Parathyroid adenoma (tissue), 2 donors: Measurements from ENCODE around the gene ZNHIT2.
A peak's percentile ranks its signal among the peaks of the same experiment; 100 is the strongest.

Experiments
- H2AFZ ChIP-seq: fragments of 300-600 bp; sonication (generic); one replicate; pipeline ENCODE4 v1.7.0; 2017; ENCODE audit warnings: antibody characterized with exemption, mild to moderate bottlenecking
- H3K27ac ChIP-seq: fragments of 300-600 bp; sonication (generic); one replicate; pipeline ENCODE4 v1.7.0; 2017
- H3K27me3 ChIP-seq: fragments of 300-600 bp; sonication (generic); one replicate; pipeline ENCODE4 v1.7.0; 2017; ENCODE audit warnings: low read length; ENCODE audit not compliant: control insufficient read depth, insufficient read depth
- H3K36me3 ChIP-seq: fragments of 300-600 bp; sonication (generic); one replicate; pipeline ENCODE4 v1.7.0; 2017; ENCODE audit warnings: low read length; ENCODE audit not compliant: control insufficient read depth, insufficient read depth
- H3K4me1 ChIP-seq: fragments of 300-600 bp; sonication (generic); one replicate; pipeline ENCODE4 v1.7.0; 2017; ENCODE audit warnings: control low read depth
- H3K4me2 ChIP-seq: fragments of 300-600 bp; sonication (generic); one replicate; pipeline ENCODE4 v1.7.0; 2017; ENCODE audit warnings: low read length
- H3K4me3 ChIP-seq: fragments of 300-600 bp; sonication (generic); one replicate; pipeline ENCODE4 v1.7.0; 2017; ENCODE audit warnings: low read depth, low read length
- H3K79me2 ChIP-seq: fragments of 300-600 bp; sonication (generic); one replicate; pipeline ENCODE4 v1.7.0; 2017; ENCODE audit warnings: control low read depth
- H3K9ac ChIP-seq: fragments of 300-600 bp; sonication (generic); one replicate; pipeline ENCODE4 v1.7.0; 2017; ENCODE audit warnings: mild to moderate bottlenecking
- H3K9me3 ChIP-seq: fragments of 300-600 bp; sonication (generic); one replicate; pipeline ENCODE4 v1.7.0; 2017; ENCODE audit warnings: low read length; ENCODE audit not compliant: control insufficient read depth
- CTCF ChIP-seq: fragments of 300-600 bp; sonication (generic); IDR thresholded peaks from one replicate; pipeline ENCODE4 v1.7.0; 2017; ENCODE audit warnings: antibody characterized with exemption, mild to moderate bottlenecking
- donor health status: primary hyperparathyroidism.

ZNHIT2 gene

GRCh38 chr11:65112546-65113360, 4.7 kb downstream of the ZNHIT2 start:
- no peak overlapping the region for H3K9ac ChIP-seq
- H3K27ac ChIP-seq, result peak overlapping the region; percentile 69
- H3K36me3 ChIP-seq, result no peaks in the 10 kb centered on the region

GRCh38 chr11:65111744-65112545, 5.6 kb downstream of the ZNHIT2 start, which contains the start of gene TM7SF2:
TSS of gene TM7SF2 (plus strand) at chr11:65111872. CDS start at chr11:65112016, 144 bp downstream.
- H3K27me3 ChIP-seq, result no peaks in the 10 kb centered on the region
- peaks cover 5% of the 10 kb centered on the region for H3K4me1 ChIP-seq
- H3K9me3 ChIP-seq, result no peaks in the 10 kb centered on the region
- TF ChIP-seq CTCF, result no peak
- peak within 1 kb of the TSS; percentile 68 for H3K4me3 ChIP-seq
- H3K27ac ChIP-seq, result peak within 1 kb of the TSS; percentile 69
- no peak within 1 kb of the TSS for H3K9ac ChIP-seq
- H2AFZ ChIP-seq, result peak within 1 kb of the TSS; percentile 70
- H3K36me3 ChIP-seq, result no peaks in the 10 kb centered on the region
- peak within 1 kb of the TSS; percentile 84 for H3K4me2 ChIP-seq
- H3K79me2 ChIP-seq, result peaks cover 2% of the 10 kb centered on the region

More at GRCh38 chr11:65112546-65113360, 4.7 kb downstream of the ZNHIT2 start:
- Histone ChIP-seq H2AFZ (peak overlapping the region; percentile 70), H3K27me3 (no peaks in the 10 kb centered on the region), H3K4me2 (peak overlapping the region; percentile 84), H3K79me2 (peaks cover 2% of the 10 kb centered on the region), H3K9me3 (no peaks in the 10 kb centered on the region), H3K4me3 (peak overlapping the region; percentile 68), H3K4me1 (peaks cover 5% of the 10 kb centered on the region)
- TF ChIP-seq CTCF, result peak; percentile 79

- Histone ChIP-seq H2AFZ (no peak overlapping the region), H3K4me2 (peak overlapping the region; percentile 84), H3K79me2 (peaks cover 2% of the 10 kb centered on the region), H3K4me1 (no peaks in the 10 kb centered on the region), H3K9me3 (no peaks in the 10 kb centered on the region), H3K4me3 (no peak overlapping the region), H3K27me3 (no peaks in the 10 kb centered on the region), H3K36me3 (no peaks in the 10 kb centered on the region), H3K9ac (no peak overlapping the region), H3K27ac (no peak overlapping the region)
- no peak for TF ChIP-seq CTCF
Observed at GRCh38 chr11:65111159-65111743, 6.2 kb downstream of the ZNHIT2 start.

- no peak overlapping the region for H3K9ac ChIP-seq
- H3K4me3 ChIP-seq, result peak overlapping the region; percentile 5
- no peaks in the 10 kb centered on the region for H3K27me3 ChIP-seq
- no peaks in the 10 kb centered on the region for H3K36me3 ChIP-seq
- H3K79me2 ChIP-seq, result peaks cover 2% of the 10 kb centered on the region
- H3K4me1 ChIP-seq, result no peaks in the 10 kb centered on the region
- peak overlapping the region; percentile 62 for H2AFZ ChIP-seq
- H3K27ac ChIP-seq, result peak overlapping the region; percentile 29
- H3K9me3 ChIP-seq, result no peaks in the 10 kb centered on the region
- TF ChIP-seq CTCF, result peak; percentile 93
- H3K4me2 ChIP-seq, result no peak overlapping the region
Observed at GRCh38 chr11:65110354-65110861, 7.1 kb downstream of the ZNHIT2 start.
